ENCODE measurements around the gene NCAPH2. TPM values are rescaled to one million over a fixed set of nuclear protein-coding genes. Genes with fewer than 3 reads are reported as not detected.

Gene NCAPH2
- total RNA-seq, 4 donors from 2014 or later, result 40.7 to 54.3 (median 41.5) TPM

DNA sequence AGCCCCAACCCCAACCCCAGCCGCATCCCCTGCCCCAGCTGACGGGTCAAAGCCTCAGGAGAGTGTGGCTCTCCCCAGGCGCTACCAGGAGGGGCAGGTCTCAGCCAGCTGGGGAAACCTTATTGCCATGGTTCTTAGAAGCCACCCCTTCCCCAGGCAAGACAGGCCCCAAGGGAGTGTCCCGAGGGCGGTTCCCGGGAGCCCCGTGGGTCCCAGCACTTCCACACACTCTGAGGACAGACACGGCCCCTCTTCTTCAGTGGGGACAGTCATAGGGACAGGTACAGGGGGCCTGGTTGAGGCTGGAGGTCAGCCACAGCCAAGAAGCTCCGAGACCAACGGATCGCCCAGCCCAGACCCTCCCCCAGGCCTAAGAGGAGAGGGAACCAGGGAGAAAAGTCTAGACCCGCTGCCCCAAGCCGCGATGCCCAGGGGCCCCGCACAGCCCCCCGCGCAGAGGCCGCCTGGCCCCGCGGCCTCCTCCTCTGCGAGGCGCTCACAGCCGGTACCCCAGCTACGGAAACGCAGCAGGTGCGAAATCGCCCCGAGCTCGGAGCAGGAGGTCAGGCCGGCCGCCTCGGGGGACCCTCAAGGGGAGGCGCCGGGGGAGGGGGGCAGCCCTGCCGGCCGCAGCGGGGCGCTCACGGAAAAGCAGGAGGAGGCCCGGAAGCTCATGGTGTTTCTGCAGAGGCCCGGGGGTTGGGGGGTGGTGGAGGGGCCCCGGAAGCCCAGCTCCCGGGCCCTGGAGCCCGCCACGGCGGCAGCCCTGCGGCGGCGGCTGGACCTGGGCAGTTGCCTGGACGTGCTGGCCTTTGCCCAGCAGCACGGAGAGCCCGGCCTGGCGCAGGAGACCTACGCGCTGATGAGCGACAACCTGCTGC lies 40.3 kb downstream of the NCAPH2 start:
- 27 to 58% methylated on average over 7 to 26 of the region's 56 CpGs for WGBS, 2 donors
- intact Hi-C loops (cut with DNase I; ENCODE audit: low total_unique reads), result no loop called here
- TF ChIP-seq CTCF (IDR thresholded peaks at IDR 0.05) (no peak), POLR2A (IDR thresholded peaks at IDR 0.05) (no peak)
- no peak for DNase-seq (ENCODE audit: low spot score in 2 of 2)
- no peak overlapping the region for H3K4me3 ChIP-seq (ENCODE audit: low read depth, poor library complexity, severe bottlenecking)

DNA sequence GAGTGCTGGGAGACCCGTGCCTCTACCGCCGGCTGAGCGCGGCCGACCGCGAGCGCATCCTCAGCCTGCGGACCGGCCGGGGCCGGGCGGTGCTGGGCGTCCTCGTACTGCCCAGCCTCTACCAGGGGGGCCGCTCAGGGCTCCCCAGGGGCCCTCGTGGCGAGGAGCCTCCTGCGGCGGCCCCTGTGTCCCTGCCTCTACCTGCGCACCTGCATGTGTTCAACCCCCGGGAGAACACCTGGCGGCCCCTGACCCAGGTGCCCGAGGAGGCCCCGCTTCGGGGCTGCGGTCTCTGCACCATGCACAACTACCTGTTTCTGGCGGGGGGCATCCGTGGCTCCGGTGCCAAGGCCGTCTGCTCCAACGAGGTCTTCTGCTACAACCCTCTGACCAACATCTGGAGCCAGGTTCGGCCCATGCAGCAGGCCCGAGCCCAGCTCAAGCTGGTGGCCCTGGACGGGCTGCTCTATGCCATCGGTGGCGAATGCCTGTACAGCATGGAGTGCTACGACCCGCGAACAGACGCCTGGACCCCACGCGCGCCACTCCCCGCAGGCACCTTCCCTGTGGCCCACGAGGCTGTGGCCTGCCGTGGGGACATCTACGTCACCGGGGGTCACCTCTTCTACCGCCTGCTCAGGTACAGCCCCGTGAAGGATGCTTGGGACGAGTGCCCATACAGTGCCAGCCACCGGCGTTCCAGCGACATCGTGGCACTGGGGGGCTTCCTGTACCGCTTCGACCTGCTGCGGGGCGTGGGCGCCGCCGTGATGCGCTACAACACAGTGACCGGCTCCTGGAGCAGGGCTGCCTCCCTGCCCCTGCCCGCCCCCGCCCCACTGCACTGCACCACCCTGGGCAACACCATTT lies 41.1 kb downstream of the NCAPH2 start:
- no peak overlapping the region for H3K4me3 ChIP-seq (ENCODE audit: low read depth, poor library complexity, severe bottlenecking)
- TF ChIP-seq POLR2A (IDR thresholded peaks at IDR 0.05) (no peak), CTCF (IDR thresholded peaks at IDR 0.05) (no peak)
- DNase-seq (ENCODE audit: low spot score in 2 of 2), result no peak
- WGBS, 2 donors, result 80 to 84% methylated on average over 37 to 41 of the region's 68 CpGs
- intact Hi-C loops (cut with DNase I; ENCODE audit: low total_unique reads), result no loop called here

DNA sequence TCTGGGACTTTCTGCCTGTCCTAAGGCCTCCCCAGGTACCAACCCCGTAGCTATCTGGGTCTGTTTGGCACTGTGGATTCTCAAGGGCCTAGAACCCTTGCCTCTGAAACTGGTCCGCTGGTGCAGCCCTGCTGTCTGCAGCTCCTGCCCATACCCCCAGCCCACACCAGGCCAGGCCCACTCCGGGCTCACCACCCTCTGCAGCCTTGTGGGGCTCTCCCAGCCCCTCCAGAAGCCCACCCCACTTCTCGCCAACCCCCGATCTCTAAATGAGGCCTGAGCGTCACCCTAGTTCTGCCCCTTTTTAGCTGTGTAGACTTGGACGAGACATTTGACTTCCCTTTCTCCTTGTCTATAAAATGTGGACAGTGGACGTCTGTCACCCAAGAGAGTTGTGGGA lies 42.4 kb downstream of the NCAPH2 start:
- no peak overlapping the region for H3K4me3 ChIP-seq (ENCODE audit: low read depth, poor library complexity, severe bottlenecking)
- no peak for TF ChIP-seq CTCF (IDR thresholded peaks at IDR 0.05)
- no peak for TF ChIP-seq POLR2A (IDR thresholded peaks at IDR 0.05)
- DNase-seq (ENCODE audit: low spot score in 2 of 2), result no peak
- 79 to 87% methylated on average over 8 of the region's 8 CpGs for WGBS, 2 donors
- intact Hi-C loops (cut with DNase I; ENCODE audit: low total_unique reads), result no loop called here

DNA sequence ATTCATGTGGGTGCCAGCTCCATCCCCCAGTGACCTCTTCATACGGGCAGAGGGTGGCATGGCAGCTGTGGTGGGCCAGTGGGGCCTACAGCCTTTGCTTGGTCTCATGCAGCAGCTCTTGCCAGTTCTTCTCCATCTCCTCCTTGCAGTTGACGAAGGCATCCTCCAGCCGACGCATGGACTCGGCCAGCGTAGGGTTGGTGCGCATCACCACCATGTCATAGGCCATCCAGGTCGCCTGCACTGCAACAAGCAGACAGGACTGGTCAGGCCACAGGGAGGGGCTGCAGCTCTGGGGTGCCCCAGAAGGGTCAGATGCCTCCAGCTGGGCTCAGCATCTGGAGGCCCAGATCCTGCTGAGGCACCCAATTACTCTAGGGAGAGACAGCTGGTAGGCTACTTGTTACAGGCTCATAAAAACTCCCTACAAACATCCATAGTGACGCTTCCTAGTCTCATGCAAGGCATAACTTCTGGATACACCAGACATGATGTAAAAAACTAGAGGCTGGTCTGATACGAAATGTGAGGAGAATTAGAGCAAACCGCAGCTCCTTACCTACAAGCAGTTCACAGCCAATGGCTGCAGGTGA lies 43.2 kb downstream of the NCAPH2 start:
- TF ChIP-seq CTCF (IDR thresholded peaks at IDR 0.05) (no peak), POLR2A (IDR thresholded peaks at IDR 0.05) (no peak)
- intact Hi-C loops (cut with DNase I; ENCODE audit: low total_unique reads), result no loop called here
- no peak overlapping the region for H3K4me3 ChIP-seq (ENCODE audit: low read depth, poor library complexity, severe bottlenecking)
- 95 to 96% methylated on average over 11 of the region's 11 CpGs for WGBS, 2 donors
- no peak for DNase-seq (ENCODE audit: low spot score in 2 of 2)

DNA sequence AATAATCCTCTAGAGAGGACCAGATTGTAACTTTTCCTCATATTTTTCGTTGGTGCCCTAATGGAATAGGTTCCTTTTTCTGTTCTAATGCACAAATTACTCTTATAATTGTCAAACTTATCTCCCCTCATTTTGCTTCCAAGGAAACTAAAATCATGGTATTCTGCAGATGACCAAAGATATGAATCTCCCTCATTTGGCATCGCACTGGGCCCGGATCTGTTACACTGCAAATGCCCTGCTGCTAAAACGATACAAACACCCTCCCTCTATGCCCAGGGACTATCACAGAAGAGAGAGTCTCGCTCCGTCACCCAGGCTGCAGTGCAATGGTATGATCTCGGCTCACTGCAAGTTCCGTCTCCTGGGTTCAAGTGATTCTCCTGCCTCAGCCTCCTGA lies 45.3 kb downstream of the NCAPH2 start:
- no peak overlapping the region for H3K4me3 ChIP-seq (ENCODE audit: low read depth, poor library complexity, severe bottlenecking)
- DNase-seq (ENCODE audit: low spot score in 2 of 2), result no peak
- TF ChIP-seq CTCF (IDR thresholded peaks at IDR 0.05) (no peak), POLR2A (IDR thresholded peaks at IDR 0.05) (no peak)
- 80% methylated on average over 8 of the region's 8 CpGs for WGBS, 2 donors
- intact Hi-C loops (cut with DNase I; ENCODE audit: low total_unique reads), result no loop called here
